H1 (cell line): ENCODE data around the gene CCDC7. TPM values are rescaled to one million over a fixed set of nuclear protein-coding genes. Genes with fewer than 3 reads are reported as not detected.
A peak's percentile ranks its signal among the peaks of the same experiment; 100 is the strongest.

Source experiments
- CTCF ChIA-PET: fragments of 300-600 bp; sonication (Branson Sonifier 250); formaldehyde crosslinking; loops from one replicate; lab custom pipeline; 2021; ENCODE audit not compliant: partially characterized antibody; lab: Charles Lee
- POLR2A ChIA-PET: fragments of 300-600 bp; sonication (Branson Sonifier 250); formaldehyde crosslinking; loops from one replicate; lab custom pipeline; 2021; ENCODE audit warnings: inconsistent platforms; ENCODE audit not compliant: partially characterized antibody; lab: Charles Lee
- DNase-seq, 2 experiments: peaks; one replicate each; pipeline versions ENCODE4 v3.0.0 to v3.0.0-alpha.2; 2010 to 2022; ENCODE audit warnings: low spot score in 2 of 2, low read depth in 1 of 2, mixed read lengths in 1 of 2
- FAIRE-seq: peaks from 2 replicates; lab custom pipeline; 2011; peaks lifted over from hg19 to GRCh38; lab: Jason Lieb, UNC
- H2AFZ ChIP-seq: 2 replicates; pipeline ENCODE4 v1.8.1; 2012; ENCODE audit warnings: low read length, inconsistent platforms
- H2AK5ac ChIP-seq: 2 replicates; pipeline ENCODE4 v1.6.1; 2013; ENCODE audit warnings: low read depth, low read length
- H2BK120ac ChIP-seq: replicated peaks from 2 replicates; pipeline ENCODE3; 2013; ENCODE audit warnings: low read depth, low read length, inconsistent platforms
- H2BK12ac ChIP-seq: 2 replicates; pipeline ENCODE4 v1.6.1; 2013; ENCODE audit warnings: low read depth, low read length
- H2BK15ac ChIP-seq: 2 replicates; pipeline ENCODE4 v1.6.1; 2013; ENCODE audit warnings: low read length
- H2BK20ac ChIP-seq: 2 replicates; pipeline ENCODE4 v1.6.1; 2013; ENCODE audit warnings: low read length
- H2BK5ac ChIP-seq: 2 replicates; pipeline ENCODE4 v1.6.1; 2013; ENCODE audit warnings: low read depth, low read length
- H3K14ac ChIP-seq: 2 replicates; pipeline ENCODE4 v1.6.1; 2013; ENCODE audit warnings: inconsistent platforms; ENCODE audit not compliant: insufficient read length
- H3K18ac ChIP-seq: 2 replicates; pipeline ENCODE4 v1.6.1; 2013; ENCODE audit warnings: low read length; ENCODE audit errors: extremely low read depth
- H3K23ac ChIP-seq: 2 replicates; pipeline ENCODE4 v1.6.1; 2013; ENCODE audit warnings: inconsistent platforms; ENCODE audit not compliant: insufficient read length
- H3K23me2 ChIP-seq: 2 replicates; pipeline ENCODE4 v1.6.1; 2013; ENCODE audit warnings: low read depth, low read length
- H3K27ac ChIP-seq: 2 replicates; pipeline ENCODE4 v1.6.1; 2011; ENCODE audit warnings: low read depth, low read length, inconsistent platforms
- H3K27me3 ChIP-seq, 4 experiments: replicated peaks in 1 of 4; 1 replicate in 1 of 4; 2 replicates in 3 of 4; pipeline versions ENCODE4 v1.6.1 to v1.8.1; 2011 to 2013; ENCODE audit warnings: low read length in 3 of 4, mild to moderate bottlenecking in 3 of 4, inconsistent platforms in 2 of 4, mixed read lengths in 2 of 4, moderate library complexity in 1 of 4; ENCODE audit not compliant: control insufficient read depth in 3 of 4, insufficient read depth in 3 of 4; ENCODE audit errors: extremely low read depth in 1 of 4
- H3K36me3 ChIP-seq, 4 experiments: 2 replicates each; pipeline versions ENCODE4 v1.6.1 to v1.8.1; 2011 to 2013; ENCODE audit warnings: mild to moderate bottlenecking in 4 of 4, low read length in 3 of 4, moderate library complexity in 2 of 4, control low read depth in 1 of 4, inconsistent platforms in 1 of 4; ENCODE audit not compliant: insufficient read depth in 4 of 4, control insufficient read depth in 2 of 4
- H3K4ac ChIP-seq: replicated peaks from 2 replicates; pipeline ENCODE3; 2013; ENCODE audit warnings: low read length, low read depth, mixed read lengths, inconsistent platforms; ENCODE audit not compliant: insufficient read length
- H3K4me1 ChIP-seq, 4 experiments: replicated peaks in 1 of 4; 1 replicate in 1 of 4; 2 replicates in 3 of 4; pipeline versions ENCODE4 v1.6.1 to v1.8.1; 2011 to 2013; ENCODE audit warnings: low read length in 3 of 4, inconsistent platforms in 2 of 4, mixed read lengths in 1 of 4; ENCODE audit not compliant: insufficient read depth in 4 of 4, control insufficient read depth in 3 of 4
- H3K4me2 ChIP-seq, 2 experiments: 2 replicates each; pipeline versions ENCODE4 v1.6.1 to v1.8.1; 2011 to 2013; ENCODE audit warnings: low read depth in 2 of 2, low read length in 2 of 2, control low read depth in 1 of 2, inconsistent platforms in 1 of 2, mild to moderate bottlenecking in 1 of 2; ENCODE audit not compliant: insufficient read depth in 1 of 2
- H3K4me3 ChIP-seq, 4 experiments: fragments of 200-600, 300-600 bp in 1 of 4; sonication (generic), shearing (Covaris generic), sonication (Bioruptor Twin) in 1 of 4; 2 replicates each; pipeline versions ENCODE4 v1.5.1 to v1.8.1; 2011 to 2016; ENCODE audit warnings: low read length in 4 of 4, low read depth in 3 of 4, control low read depth in 2 of 4, inconsistent platforms in 2 of 4, mild to moderate bottlenecking in 2 of 4, mixed read lengths in 1 of 4, moderate library complexity in 1 of 4; ENCODE audit not compliant: insufficient read depth in 2 of 4; ENCODE audit errors: extremely low read depth in 1 of 4
- H3K56ac ChIP-seq: replicated peaks from 2 replicates; pipeline ENCODE3; 2013; ENCODE audit warnings: low read depth, mild to moderate bottlenecking, mixed read lengths, low read length, inconsistent platforms; ENCODE audit not compliant: insufficient read length
- H3K79me1 ChIP-seq: 2 replicates; pipeline ENCODE4 v1.6.1; 2013; ENCODE audit warnings: low read depth, low read length, control low read depth
- H3K79me2 ChIP-seq, 2 experiments: 2 replicates each; pipeline versions ENCODE4 v1.6.1 to v1.8.1; 2012 to 2013; ENCODE audit warnings: low read length in 2 of 2, mild to moderate bottlenecking in 2 of 2, inconsistent platforms in 1 of 2; ENCODE audit not compliant: insufficient read depth in 2 of 2, control insufficient read depth in 1 of 2
- H3K9ac ChIP-seq, 4 experiments: replicated peaks in 1 of 4; 1 replicate in 1 of 4; 2 replicates in 3 of 4; pipeline versions ENCODE4 v1.6.1 to v1.8.1; 2011 to 2013; ENCODE audit warnings: low read depth in 3 of 4, low read length in 3 of 4, control low read depth in 2 of 4, mild to moderate bottlenecking in 2 of 4, moderate library complexity in 2 of 4, inconsistent platforms in 1 of 4; ENCODE audit errors: extremely low read depth in 1 of 4
- H3K9me3 ChIP-seq, 2 experiments: 2 replicates each; pipeline versions ENCODE4 v1.6.1 to v1.8.1; 2012 to 2013; ENCODE audit warnings: mild to moderate bottlenecking in 2 of 2, moderate library complexity in 2 of 2, control low read depth in 1 of 2, inconsistent platforms in 1 of 2, low read depth in 1 of 2, low read length in 1 of 2, mixed read lengths in 1 of 2; ENCODE audit not compliant: insufficient read depth in 2 of 2
- H4K20me1 ChIP-seq, 2 experiments: replicated peaks in 1 of 2; 2 replicates each; pipeline versions ENCODE3 to v1.8.1; 2011 to 2013; ENCODE audit warnings: inconsistent platforms in 2 of 2, low read length in 2 of 2, mild to moderate bottlenecking in 1 of 2; ENCODE audit not compliant: insufficient read depth in 2 of 2, control insufficient read depth in 1 of 2
- H4K5ac ChIP-seq: 2 replicates; pipeline ENCODE4 v1.6.1; 2013; ENCODE audit warnings: low read length, low read depth, mixed read lengths, inconsistent platforms; ENCODE audit not compliant: insufficient read length
- H4K8ac ChIP-seq: 2 replicates; pipeline ENCODE4 v1.8.0; 2013; ENCODE audit warnings: mild to moderate bottlenecking, moderate library complexity, low read length, inconsistent platforms; ENCODE audit not compliant: insufficient read depth; ENCODE audit errors: extremely low read depth
- H4K91ac ChIP-seq: replicated peaks from 2 replicates; pipeline ENCODE3; 2013; ENCODE audit warnings: low read length, mixed read lengths, inconsistent platforms; ENCODE audit not compliant: insufficient read length
- CTCF ChIP-seq, 3 experiments: IDR thresholded peaks; 1 replicate in 2 of 3; 2 replicates in 1 of 3; pipeline versions ENCODE4 v1.5.1 to v1.6.1; 2011; ENCODE audit warnings: low read length in 3 of 3, mild to moderate bottlenecking in 3 of 3, inconsistent platforms in 2 of 3, low read depth in 1 of 3, moderate library complexity in 1 of 3; ENCODE audit not compliant: insufficient read depth in 1 of 3; ENCODE audit errors: control extremely low read depth in 1 of 3
- KDM5A ChIP-seq: fragments of 200-600 bp; IDR thresholded peaks from 2 replicates; pipeline ENCODE4 v1.7.1; 2012; ENCODE audit warnings: mild to moderate bottlenecking, low read length, inconsistent platforms, mixed read lengths
- RAD21 ChIP-seq, 2 experiments: IDR thresholded peaks in 1 of 2; conservative IDR thresholded peaks in 1 of 2; 2 replicates each; pipeline ENCODE4 v1.6.1; 2011; ENCODE audit warnings: low read depth in 2 of 2, low read length in 2 of 2, improper control_type of control experiment in 1 of 2, inconsistent platforms in 1 of 2, mild to moderate bottlenecking in 1 of 2, moderate library complexity in 1 of 2
- WGBS, 2 experiments: shearing (Covaris generic) in 1 of 2; methylation state at CpG; one replicate each; pipeline versions ENCODE4 v1.1.6 to v1.1.7; 2013 to 2015; ENCODE audit warnings: low lambda C conversion rate in 2 of 2, mixed read lengths in 2 of 2, inconsistent platforms in 1 of 2, low coverage in 1 of 2, missing lambda C conversion rate in 1 of 2; ENCODE audit not compliant: insufficient replicate concordance in 2 of 2, insufficient coverage in 1 of 2, insufficient read length in 1 of 2; ENCODE audit errors: extremely low coverage in 1 of 2, missing lambda C conversion rate in 1 of 2; 5-methylcytosine and 5-hydroxymethylcytosine counted together
- polyA plus RNA-seq, 7 experiments: library from polyadenylated mRNA; depleted of rRNA in 3 of 7; stranded (reverse) in 5 of 7; unstranded in 2 of 7; fragments of >200 nt in 5 of 7; fragments of 200-250 nt in 2 of 7; gene quantifications; 1 replicate in 5 of 7; 2 replicates in 1 of 7; 4 replicates in 1 of 7; pipeline versions ENCODE4 v1.2.1 to v1.2.3, GENCODE V29; 2011 to 2013; ENCODE audit warnings: missing spikeins in 2 of 7, mixed read lengths in 2 of 7
- total RNA-seq: library from RNA; stranded (reverse); fragmentation: NEBNext Ultra II Directional; extraction: Animal tissue kit (Norgen Biotek cat#: 25700); gene quantifications from 2 replicates; pipeline ENCODE4 v1.2.1, GENCODE V29; 2021

The CCDC7 gene
- total and polyA plus RNA-seq, 2 of the 8 experiments (the other 6 are each of a cell fraction or from before 2014, with no cell fraction given), result 0.18 to 0.74 TPM

GRCh38 chr10:32795598-32796183 is 349.8 kb downstream of the CCDC7 start:
- Histone ChIP-seq H4K8ac (no peak overlapping the region), H3K9me3 (no peaks in the 10 kb centered on the region), H3K27ac (no peak overlapping the region), H2BK120ac (no peak overlapping the region), H3K9ac (no peak overlapping the region), H2BK5ac (no peak overlapping the region), H3K56ac (no peak overlapping the region), H3K23ac (no peak overlapping the region), H4K20me1 (no peaks in the 10 kb centered on the region), H3K27me3 (no peaks in the 10 kb centered on the region), H4K5ac (no peak overlapping the region), H3K4me1 (no peaks in the 10 kb centered on the region), H3K14ac (no peak overlapping the region), H3K4ac (no peak overlapping the region), H2AFZ (0 out of 2 replicates have a peak overlapping the region, but pooled peaks have one; percentile 38), H3K79me2 (no peaks in the 10 kb centered on the region), H3K36me3 (no peaks in the 10 kb centered on the region), H3K23me2 (no peaks in the 10 kb centered on the region), H4K91ac (no peak overlapping the region), H2AK5ac (no peak overlapping the region)
- FAIRE-seq, result peak; percentile 70
- DNase-seq, result no peak
- 59% methylated on average over 2 of the region's 2 CpGs; no CpG with 5 or more reads in 1 of the 2 experiments for WGBS, 2 experiments
- CTCF ChIA-PET, result interaction anchor here (0.8 to 1.9 kb wide), 8 partner anchors 100 to 394 kb away, joined by 3 to 10 read pairs (median 3); no protein-coding TSS in a partner anchor
- POLR2A ChIA-PET, result no interaction called here
- peak in 2 of 3 experiments; percentile 51 to 64; a peak in 3 of 4 replicates for TF ChIP-seq CTCF (IDR thresholded peaks at IDR 0.05; ENCODE audit: control extremely low read depth in 1 of 3, insufficient read depth in 1 of 3, low read depth in 1 of 3, low read length in 3 of 3)
- peak; percentile 93 to 95 for TF ChIP-seq RAD21 (IDR thresholded peaks at IDR 0.05 in 1 of 2, conservative IDR thresholded peaks at IDR 0.05 in 1 of 2; ENCODE audit: low read depth in 2 of 2, low read length in 2 of 2)
- no peak for TF ChIP-seq KDM5A
- TF ChIP-seq, all 59 proteins: peak for 2
- Histone ChIP-seq H2BK12ac (no peak overlapping the region), H3K4me2 (no peak overlapping the region), H3K18ac (no peak overlapping the region), H2BK15ac (no peak overlapping the region), H3K79me1 (no peaks in the 10 kb centered on the region), H3K4me3 (no peak overlapping the region), H2BK20ac (no peak overlapping the region)
